Hepatocyte (in vitro differentiated cells): ENCODE measurements around the gene TCFL5. TPM values are rescaled to one million over a fixed set of nuclear protein-coding genes. Genes with fewer than 3 reads are reported as not detected.

Experiments used
- DNase-seq: peaks from one replicate; pipeline ENCODE4 v3.0.0-alpha.2; 2016; ENCODE audit warnings: low spot score
- H2AFZ ChIP-seq: fragments of 200-600 bp; sonication (generic); 2 replicates; pipeline ENCODE4 v1.6.0; 2016; ENCODE audit warnings: antibody characterized with exemption, mild to moderate bottlenecking
- H3K27ac ChIP-seq: fragments of 200-600 bp; sonication (generic); 2 replicates; pipeline ENCODE4 v1.5.1; 2016; ENCODE audit warnings: mild to moderate bottlenecking
- H3K27me3 ChIP-seq: fragments of 200-600 bp; sonication (generic); 2 replicates; pipeline ENCODE4 v1.6.1; 2016
- H3K36me3 ChIP-seq: fragments of 200-600 bp; sonication (generic); replicated peaks from 2 replicates; pipeline ENCODE4 v1.5.1; 2016; ENCODE audit warnings: low read depth; ENCODE audit not compliant: insufficient read depth
- H3K4me1 ChIP-seq: fragments of 200-600 bp; sonication (generic); 2 replicates; pipeline ENCODE4 v1.5.1; 2016; ENCODE audit warnings: mild to moderate bottlenecking, moderate library complexity; ENCODE audit not compliant: insufficient read depth
- H3K4me2 ChIP-seq: fragments of 200-600 bp; sonication (generic); 2 replicates; pipeline ENCODE4 v1.6.0; 2016
- H3K4me3 ChIP-seq: fragments of 200-600 bp; sonication (generic); 2 replicates; pipeline ENCODE4 v1.5.1; 2016; ENCODE audit warnings: mild to moderate bottlenecking
- H3K79me2 ChIP-seq: fragments of 200-600 bp; sonication (generic); 2 replicates; pipeline ENCODE4 v1.6.0; 2017; ENCODE audit warnings: mild to moderate bottlenecking
- H3K9me2 ChIP-seq: fragments of 200-600 bp; sonication (generic); replicated peaks from 2 replicates; pipeline ENCODE4 v1.6.0; 2017; ENCODE audit warnings: mild to moderate bottlenecking; ENCODE audit not compliant: insufficient read depth
- H3K9me3 ChIP-seq: fragments of 200-600 bp; sonication (generic); 2 replicates; pipeline ENCODE4 v1.5.1; 2016; ENCODE audit warnings: low read depth, mild to moderate bottlenecking
- H4K20me1 ChIP-seq: fragments of 200-600 bp; sonication (generic); 2 replicates; pipeline ENCODE4 v1.6.0; 2016; ENCODE audit warnings: mild to moderate bottlenecking; ENCODE audit not compliant: insufficient read depth, poor library complexity, severe bottlenecking
- CTCF ChIP-seq: fragments of 200-600 bp; sonication (generic); IDR thresholded peaks from 2 replicates; pipeline ENCODE4 v1.5.1; 2016; ENCODE audit warnings: antibody characterized with exemption, mild to moderate bottlenecking; ENCODE audit not compliant: poor library complexity
- EZH2 ChIP-seq: fragments of 200-600 bp; sonication (generic); IDR thresholded peaks from 2 replicates; pipeline ENCODE4 v1.6.1; 2016; ENCODE audit warnings: antibody characterized with exemption, mild to moderate bottlenecking, borderline replicate concordance
- EZH2phosphoT487 ChIP-seq: fragments of 200-600 bp; sonication (generic); IDR thresholded peaks from one replicate; pipeline ENCODE4 v1.6.1; 2018; ENCODE audit warnings: antibody characterized with exemption, mild to moderate bottlenecking, low read depth, moderate library complexity; ENCODE audit not compliant: unreplicated experiment, severe bottlenecking
- WGBS: methylation state at CpG from one replicate; pipeline ENCODE4 v1.1.6; 2016; ENCODE audit warnings: low lambda C conversion rate; ENCODE audit errors: missing lambda C conversion rate; 5-methylcytosine and 5-hydroxymethylcytosine counted together
- polyA plus RNA-seq: library from polyadenylated mRNA; unstranded; fragments of >200 nt; fragmentation: Nextera tagmentation; extraction: Ambion mirVana; gene quantifications from 2 replicates; pipeline ENCODE4 v1.2.1, GENCODE V29; 2016
- total RNA-seq: library from RNA; depleted of rRNA; stranded (reverse); fragments of >200 nt; gene quantifications from 2 replicates; pipeline ENCODE4 v1.2.3, GENCODE V29; 2014

Gene TCFL5
- total and polyA plus RNA-seq, 2 experiments from 2014 or later = 8.5 to 9.5 TPM

GRCh38 chr20:62887860-62888239 is 26.2 kb upstream of the TCFL5 start:
- H2AFZ ChIP-seq = no peak overlapping the region
- no peaks in the 10 kb centered on the region for H3K27me3 ChIP-seq
- no peaks in the 10 kb centered on the region for H3K4me1 ChIP-seq
- 83% methylated on average over 7 of the region's 7 CpGs for WGBS
- H3K4me2 ChIP-seq = no peak overlapping the region
- peaks cover 8% of the 10 kb centered on the region for H3K36me3 ChIP-seq
- no peak overlapping the region for H3K4me3 ChIP-seq
- peak overlapping the region; percentile 55 for H3K27ac ChIP-seq
- TF ChIP-seq EZH2phosphoT487 (no peak), EZH2 (no peak), CTCF (no peak)
- no peaks in the 10 kb centered on the region for H4K20me1 ChIP-seq
- no peaks in the 10 kb centered on the region for H3K9me3 ChIP-seq
- H3K79me2 ChIP-seq = no peaks in the 10 kb centered on the region
- H3K9me2 ChIP-seq = no peaks in the 10 kb centered on the region
- DNase-seq = no peak

GRCh38 chr20:62887152-62887859 is 25.7 kb upstream of the TCFL5 start:
- Histone ChIP-seq H3K4me3 (no peak overlapping the region), H3K79me2 (no peaks in the 10 kb centered on the region), H2AFZ (no peak overlapping the region), H3K36me3 (peaks cover 8% of the 10 kb centered on the region), H3K4me2 (no peak overlapping the region), H3K9me3 (no peaks in the 10 kb centered on the region), H3K27ac (peak overlapping the region; percentile 55), H3K4me1 (no peaks in the 10 kb centered on the region), H3K27me3 (no peaks in the 10 kb centered on the region), H3K9me2 (no peaks in the 10 kb centered on the region), H4K20me1 (no peaks in the 10 kb centered on the region)
- TF ChIP-seq CTCF (no peak), EZH2phosphoT487 (no peak), EZH2 (no peak)
- WGBS = 66% methylated on average over 13 of the region's 13 CpGs
- DNase-seq = peak; percentile 82

- Histone ChIP-seq H4K20me1 (no peaks in the 10 kb centered on the region), H3K9me3 (no peaks in the 10 kb centered on the region), H3K4me3 (no peak overlapping the region), H2AFZ (no peak overlapping the region), H3K79me2 (no peaks in the 10 kb centered on the region), H3K4me2 (no peak overlapping the region), H3K27ac (no peak overlapping the region), H3K9me2 (no peaks in the 10 kb centered on the region), H3K4me1 (no peaks in the 10 kb centered on the region), H3K27me3 (no peaks in the 10 kb centered on the region), H3K36me3 (peaks cover 2% of the 10 kb centered on the region)
- DNase-seq = no peak
- WGBS = 96% methylated on average over 7 of the region's 7 CpGs
- no peak for TF ChIP-seq EZH2
- no peak for TF ChIP-seq CTCF
- TF ChIP-seq EZH2phosphoT487 = no peak
These were observed 25.1 kb upstream of the TCFL5 start for GRCh38 chr20:62886709-62887058.
